Nucleus accumbens (tissue), 56 donors: Measurements from ENCODE around the gene SNX8.
"Not testable (repeated sequence)": the region's sequence is repeated elsewhere in the genome, so short reads cannot be mapped to it uniquely, and the experiment has no call there.

Experiments used
- DNase-seq, 56 donors: peaks; one replicate each; lab custom pipeline; 2025; lab: John Stamatoyannopoulos, UW

Gene SNX8

DNA sequence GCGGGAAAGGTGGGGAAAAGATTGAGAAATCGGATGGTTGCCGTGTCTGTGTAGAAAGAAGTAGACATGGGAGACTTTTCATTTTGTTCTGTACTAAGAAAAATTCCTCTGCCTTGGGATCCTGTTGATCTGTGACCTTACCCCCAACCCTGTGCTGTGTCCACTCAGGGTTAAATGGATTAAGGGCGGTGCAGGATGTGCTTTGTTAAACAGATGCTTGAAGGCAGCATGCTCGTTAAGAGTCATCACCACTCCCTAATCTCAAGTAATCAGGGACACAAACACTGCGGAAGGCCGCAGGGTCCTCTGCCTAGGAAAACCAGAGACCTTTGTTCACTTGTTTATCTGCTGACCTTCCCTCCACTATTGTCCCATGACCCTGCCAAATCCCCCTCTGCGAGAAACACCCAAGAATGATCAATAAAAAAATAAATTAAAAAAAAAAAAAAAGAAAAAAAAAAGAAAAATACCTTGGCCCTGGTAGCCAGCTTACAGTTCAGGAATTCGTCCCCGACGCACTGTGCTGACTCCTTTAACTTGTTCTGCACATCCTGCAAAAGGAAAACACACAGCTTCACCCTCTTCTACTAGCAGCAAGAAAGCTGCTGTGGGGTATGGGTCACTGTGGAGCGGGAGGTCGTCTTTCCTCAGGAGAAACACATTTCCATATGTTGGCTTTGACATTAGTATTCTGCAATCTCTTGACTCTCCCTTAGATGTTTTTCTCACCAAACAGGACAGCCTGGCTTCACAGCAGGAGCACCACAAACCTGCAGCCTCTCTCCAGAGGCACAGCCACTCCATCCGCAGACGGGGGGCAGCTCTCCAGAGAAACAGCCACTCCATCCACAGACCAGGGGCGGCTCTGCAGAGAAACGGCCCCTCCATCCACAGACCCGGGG is 44.9 kb downstream of the SNX8 start:
- not testable (repeated sequence) for DNase-seq

DNA sequence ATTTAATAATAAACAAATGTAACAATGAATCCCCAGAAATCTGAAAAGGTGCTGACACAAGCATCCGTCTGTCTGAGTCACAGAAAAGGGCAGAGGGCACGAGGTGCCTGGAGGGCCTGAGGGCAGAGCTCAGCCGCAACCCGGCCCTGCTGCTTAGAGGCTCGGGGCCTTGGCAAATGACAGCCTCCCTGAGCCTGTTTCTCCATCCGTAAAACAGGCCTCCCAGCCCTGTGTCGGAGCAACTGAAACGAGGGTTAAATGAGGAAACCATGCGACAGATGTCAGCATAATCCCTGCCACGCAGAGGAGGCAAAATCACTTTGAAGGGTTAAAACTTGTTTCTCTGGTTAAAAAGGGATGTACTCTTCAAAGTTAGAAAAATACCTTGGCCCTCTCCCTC is 47.3 kb downstream of the SNX8 start:
- no peak for DNase-seq

DNA sequence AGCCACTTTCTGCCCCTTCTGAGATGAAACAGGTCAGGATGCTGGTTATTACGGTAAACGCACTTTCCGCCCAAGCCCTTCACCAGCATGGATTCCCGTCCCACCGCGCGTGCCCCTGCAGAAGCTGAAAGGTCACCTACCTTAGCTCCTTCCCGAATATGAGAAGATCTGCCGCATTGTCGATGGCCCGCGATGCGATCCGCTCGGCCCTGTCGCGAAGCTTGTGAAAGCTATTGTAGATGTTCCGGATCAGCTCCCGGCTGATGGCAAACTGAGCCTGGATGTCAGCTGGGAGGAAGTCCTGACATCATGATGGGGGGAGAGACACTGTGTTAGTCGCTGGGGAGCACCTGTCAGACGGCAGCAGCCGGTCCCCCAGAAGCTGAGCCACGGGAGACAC is 50.1 kb downstream of the SNX8 start:
- no peak for DNase-seq

DNA sequence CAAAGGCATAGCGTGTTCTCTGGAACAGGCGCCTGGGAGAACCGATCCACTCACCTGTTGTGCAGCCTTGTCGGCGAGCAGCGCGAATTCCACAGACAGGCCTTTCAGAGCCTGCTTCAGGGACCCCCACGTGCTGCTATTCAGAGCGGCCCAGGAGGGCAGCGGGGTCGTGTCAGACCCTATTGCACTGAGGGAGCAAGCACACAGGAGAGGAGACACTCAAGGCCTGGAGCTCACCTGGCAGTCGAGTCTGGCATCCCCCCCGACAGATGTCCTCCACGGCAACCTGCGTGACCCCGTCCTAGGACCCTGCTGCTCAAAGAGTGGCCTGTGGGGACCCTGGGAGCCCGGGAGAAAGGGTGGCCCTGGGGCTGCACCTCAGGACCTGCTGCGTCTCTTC is 51.1 kb downstream of the SNX8 start:
- no peak for DNase-seq

DNA sequence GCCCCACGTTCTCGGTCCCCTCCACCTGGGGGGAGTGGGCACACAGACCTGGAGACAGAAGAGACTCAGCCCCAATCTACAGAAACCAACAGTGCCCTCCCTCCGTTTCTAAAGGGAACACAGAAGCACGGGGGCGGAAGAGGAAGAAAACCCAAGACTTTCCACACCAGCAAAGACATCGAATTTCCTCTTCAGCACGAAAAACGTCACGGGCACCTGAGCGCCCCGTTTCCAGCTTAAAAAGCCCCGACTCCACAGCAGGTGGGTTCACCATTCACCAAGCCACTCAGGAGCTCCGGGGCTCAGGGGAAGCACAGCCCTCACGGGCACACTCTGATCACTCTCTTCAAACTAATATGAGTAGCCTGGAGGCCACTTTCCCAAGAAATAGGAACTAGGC is 52.6 kb downstream of the SNX8 start:
- DNase-seq = peak in 2 of 56 donors; percentile 5 to 19

DNA sequence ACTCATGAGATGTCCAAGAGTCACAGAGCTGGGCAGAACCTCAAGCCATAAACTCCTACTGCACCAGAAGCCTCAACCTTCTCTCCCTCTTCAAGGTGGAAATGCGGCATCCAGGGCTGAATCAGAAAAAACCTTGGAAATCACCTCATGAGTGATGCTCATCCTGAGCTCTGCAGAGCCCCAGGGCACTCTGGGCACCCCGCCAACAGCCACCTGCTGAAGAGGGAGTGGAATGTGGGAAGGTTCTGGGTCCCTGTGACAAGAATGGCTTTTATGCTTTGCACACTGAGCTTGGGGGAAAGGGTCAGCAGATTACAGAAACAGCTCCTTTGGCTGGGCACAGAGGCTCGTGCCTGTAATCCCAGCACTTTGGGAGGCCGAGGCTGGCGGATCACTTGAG is 53.4 kb downstream of the SNX8 start:
- no peak for DNase-seq

DNA sequence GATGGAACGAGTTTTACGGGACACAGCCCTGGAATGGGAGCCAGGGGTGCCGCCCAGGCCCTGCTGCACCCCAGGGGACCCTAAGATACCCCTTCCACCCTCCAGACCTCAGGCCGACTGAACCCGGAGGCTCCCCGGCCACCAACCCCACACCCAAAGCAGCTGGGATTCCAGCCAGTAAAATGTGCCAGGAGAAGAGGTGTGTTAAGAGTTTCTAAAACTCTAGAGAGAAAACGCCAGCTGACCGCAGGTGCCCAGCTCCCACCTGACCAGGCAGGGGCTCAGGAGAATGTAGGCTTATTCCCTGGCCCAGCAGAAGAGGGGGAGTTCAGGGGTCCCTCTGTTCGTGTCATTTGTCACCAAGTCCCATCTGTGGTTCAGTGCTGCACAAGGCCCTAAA is 54.8 kb downstream of the SNX8 start:
- DNase-seq = no peak

DNA sequence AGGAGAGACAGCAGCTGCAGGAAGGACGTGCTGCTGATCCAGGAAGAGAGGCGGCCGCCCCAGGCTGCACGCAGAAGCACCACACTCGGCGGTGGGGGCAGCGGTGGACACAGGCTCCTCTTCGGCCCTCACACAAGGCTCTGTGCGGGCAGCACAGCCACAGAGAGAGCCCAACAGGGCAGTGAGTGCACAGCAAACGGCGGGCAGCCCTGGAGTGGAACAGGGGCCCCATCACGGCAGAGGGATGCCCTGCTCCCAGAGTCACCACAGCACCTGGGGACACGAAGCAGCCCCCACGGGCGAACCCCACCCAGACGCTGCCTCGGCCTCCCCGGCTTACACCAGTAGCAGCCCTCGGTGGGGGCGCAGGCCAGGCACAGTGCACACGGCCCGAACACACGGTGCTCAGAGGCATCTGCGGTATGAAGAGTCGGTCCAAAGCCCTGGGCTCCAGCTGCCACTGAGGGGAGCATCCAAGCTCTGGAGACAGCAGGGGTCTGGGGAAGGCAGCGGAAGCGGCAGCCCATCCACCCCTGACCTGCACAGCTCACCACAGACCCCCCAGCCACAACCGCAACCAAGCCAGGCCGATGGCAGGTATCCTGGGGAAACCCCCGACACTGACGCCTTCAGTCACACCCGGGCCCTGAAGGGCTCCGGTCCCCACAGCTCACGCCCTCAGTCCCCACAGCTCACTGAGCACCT is 55.4 kb downstream of the SNX8 start:
- no peak for DNase-seq

DNA sequence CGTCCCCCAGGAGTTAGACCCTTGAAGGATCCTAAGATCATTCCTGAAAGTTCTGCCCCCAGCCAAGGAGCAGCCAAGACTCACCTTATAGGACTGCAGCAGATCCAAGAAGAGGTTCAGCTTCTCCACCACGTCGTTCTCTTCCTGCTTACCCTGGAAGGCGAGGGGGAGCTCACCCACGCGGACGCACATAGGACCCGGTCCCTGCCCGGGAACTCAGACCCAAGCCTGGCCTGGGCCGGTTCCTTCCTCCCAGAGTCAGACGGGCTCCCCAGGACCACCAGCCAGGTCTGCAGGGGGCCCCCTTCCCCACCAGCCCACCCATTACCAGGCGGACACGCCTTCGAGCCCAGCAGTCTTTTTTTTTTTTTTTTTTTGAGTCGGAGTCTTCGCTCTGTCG is 56.6 kb downstream of the SNX8 start:
- DNase-seq = no peak

DNA sequence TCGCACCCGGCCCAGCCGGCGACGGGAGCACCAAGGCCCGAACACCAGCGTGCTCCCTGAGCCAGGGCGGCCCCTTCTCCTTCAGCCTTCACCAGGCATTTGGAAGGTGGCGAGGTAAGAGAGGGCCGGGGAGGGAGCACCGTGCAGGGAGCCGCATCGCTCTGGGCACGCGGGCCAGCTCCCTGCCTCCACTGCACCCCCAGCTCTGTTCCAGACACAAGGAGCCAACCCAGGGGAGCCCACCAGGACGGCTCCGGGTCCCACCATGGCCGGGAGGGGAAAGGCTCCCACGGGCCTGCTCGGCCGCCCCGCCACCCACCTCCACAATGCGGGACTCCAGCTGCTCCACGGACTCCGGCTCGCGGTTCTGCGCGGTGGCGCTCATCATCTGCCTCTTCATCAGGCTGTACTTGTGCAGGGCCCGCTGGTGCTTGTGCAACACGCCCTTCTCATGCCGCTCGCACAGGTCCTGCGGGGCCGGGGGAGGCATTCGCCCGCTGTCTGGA is 57.1 kb downstream of the SNX8 start:
- no peak for DNase-seq

DNA sequence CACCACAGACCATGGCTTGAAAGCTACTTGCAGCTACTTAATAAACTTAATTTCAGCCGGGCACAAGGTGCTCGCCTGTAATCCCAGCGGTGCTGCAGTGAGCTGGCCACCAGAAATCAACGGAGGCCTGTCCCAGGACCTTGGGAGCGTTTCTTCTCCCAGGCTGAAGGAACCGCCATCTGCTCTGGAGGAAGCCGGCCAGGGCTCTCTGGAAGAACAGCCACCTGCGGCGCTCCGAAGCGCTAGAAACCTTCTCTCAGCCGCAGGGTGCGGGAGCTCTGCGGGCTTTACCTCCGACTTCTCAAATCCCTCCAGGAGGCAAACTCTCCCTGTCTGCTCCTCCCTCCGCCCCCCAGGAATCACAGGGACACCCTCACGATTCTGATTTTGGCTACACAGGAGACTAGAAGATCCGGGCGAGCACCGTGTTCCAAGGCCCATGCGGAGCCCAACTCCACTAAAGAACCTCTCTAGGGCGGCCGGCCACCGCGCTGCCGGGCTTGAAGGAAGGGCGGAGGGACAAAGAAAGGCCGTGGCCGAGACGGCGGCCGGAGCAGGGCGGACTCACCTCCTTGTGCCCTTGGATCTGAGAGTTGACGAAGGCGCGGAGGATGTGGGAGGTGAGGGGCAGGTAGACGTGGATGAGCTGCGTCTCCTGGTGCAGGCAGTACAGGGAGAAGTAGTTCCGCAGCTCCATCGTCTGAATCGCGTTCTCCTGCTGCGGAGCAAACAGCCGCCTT is 57.8 kb downstream of the SNX8 start:
- DNase-seq = no peak

DNA sequence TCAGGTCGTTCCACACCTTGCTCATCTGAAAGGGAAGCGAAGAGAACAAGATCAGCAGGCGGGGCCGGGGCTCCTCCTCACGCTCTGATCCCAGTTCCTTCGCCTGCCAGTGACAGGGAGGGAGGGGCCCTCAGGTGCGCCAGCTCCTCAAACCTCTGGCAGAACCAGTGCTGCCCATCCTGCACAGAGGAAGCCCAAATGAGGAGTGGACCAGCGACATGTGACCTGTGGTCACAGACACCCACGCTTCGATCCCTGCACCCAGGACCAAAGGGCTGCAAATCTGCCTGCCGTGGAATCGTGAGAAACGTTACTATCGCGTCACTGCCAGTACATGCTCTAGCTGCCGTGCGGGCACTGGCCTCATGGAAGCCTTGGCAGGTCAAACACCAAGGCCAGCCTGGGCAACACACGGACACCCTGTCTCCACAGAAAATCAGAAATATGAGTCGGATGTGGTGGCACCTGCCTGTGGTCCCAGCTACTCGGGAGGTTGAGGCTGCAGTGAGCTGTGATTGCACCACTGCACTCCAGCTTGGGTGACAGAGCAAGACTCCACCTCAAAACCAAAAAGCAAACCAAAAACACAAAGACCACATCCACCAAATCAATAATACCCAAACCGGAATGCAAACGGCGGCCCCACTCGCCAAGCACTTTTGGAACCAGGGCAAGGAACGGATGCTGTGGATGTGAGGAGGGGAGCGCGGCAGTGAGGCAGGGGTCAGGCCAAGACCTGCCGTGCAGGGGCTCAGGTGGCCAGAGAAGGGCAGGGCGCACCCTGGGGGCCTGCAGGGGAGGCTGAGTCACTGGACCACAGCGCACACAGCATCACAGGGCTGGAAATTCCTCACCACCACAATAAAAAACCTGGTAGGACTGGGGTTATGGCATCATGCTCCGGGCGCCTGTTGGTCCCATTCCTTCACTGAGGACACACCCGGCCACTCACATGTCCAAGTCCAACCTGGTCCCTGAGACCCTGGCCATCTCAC is 58.8 kb downstream of the SNX8 start:
- DNase-seq = no peak

DNA sequence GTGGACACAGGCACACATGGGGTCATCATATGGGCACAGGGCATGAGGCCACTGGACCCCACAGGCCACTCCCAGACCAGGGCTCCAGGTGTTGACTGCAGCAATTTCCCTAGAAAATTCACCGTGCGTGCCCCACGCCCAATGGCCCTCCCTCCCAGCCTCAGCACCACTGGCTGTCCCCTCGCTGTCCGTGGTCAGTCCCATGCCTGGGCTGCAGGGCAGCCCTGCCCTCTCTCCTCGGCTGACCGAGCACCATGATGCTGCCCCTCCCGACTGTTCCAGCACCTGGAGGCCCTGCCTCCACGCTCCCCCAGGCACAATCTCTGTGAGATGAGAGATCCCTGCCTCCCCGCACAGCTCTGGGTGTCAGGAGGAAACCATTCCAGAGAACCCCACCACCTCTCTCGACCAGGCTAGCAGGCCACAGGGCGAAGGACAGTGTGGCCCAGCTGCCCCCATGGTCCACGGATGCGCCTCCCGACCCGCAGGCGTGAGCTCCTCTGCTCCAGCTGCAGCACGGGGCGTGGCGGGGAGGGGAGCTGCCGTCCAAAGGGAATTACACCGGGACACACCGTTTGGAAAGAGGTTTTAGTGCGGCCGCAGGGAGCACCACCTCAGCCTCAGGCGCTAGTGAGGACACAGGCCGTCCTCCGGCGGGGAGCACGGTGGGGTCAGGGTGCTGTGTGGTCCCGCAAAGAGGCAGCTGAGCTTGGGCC is 59.7 kb downstream of the SNX8 start:
- DNase-seq = no peak

DNA sequence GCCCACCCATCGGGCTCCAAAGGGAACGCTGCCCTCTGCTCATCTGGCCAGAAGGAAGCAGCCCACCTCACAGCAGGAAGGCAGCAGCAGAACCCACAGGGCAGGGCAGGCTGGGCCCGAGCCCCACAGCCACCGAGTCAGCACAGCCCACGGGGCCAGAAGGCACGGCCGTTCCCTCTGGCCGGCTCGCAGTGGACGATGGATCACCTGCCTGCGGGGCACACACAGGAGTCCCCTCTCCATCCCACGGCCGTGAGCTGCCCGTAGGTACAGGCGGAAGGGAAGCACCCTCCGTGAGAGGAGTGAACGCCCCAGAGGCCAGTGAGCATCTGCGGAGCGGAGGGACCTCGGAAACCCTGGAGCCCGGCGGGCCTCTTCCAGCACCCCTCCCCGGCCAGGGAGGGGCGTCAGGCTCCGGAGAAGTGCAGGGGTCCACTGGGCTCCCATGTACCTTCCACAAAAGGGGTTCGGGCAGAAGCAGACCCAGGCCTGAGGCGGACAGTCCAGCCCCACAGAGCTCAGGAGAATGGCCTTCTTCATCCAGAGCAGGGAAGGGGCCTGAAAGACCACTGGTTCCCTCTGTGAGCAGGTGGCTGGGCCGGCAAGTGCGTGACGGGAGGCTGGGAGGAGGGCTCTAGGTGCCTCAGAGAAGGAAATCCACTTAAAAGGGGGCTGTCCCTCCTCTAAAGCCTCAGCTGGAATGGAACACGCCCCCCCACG is 60.6 kb downstream of the SNX8 start:
- DNase-seq = no peak

DNA sequence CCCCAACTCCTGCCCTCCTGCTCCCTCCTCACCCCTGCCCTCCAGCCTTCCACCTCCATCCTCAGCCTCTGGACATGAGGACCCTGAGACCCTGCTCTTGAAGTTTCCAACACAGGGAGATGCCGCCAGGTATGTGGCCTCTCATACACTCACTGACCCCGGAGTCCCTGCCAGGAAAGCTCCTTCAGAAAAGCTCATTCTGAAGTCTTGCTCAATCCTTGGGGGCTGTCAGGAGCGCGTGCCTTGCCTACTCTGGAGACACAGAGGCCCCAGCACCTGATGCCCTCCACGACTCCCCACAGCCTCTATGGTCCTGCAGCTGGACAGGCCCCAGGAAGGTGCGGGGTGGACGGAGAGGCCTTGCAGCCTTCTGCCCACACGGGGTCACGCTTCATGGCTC is 61.2 kb downstream of the SNX8 start:
- DNase-seq = no peak

DNA sequence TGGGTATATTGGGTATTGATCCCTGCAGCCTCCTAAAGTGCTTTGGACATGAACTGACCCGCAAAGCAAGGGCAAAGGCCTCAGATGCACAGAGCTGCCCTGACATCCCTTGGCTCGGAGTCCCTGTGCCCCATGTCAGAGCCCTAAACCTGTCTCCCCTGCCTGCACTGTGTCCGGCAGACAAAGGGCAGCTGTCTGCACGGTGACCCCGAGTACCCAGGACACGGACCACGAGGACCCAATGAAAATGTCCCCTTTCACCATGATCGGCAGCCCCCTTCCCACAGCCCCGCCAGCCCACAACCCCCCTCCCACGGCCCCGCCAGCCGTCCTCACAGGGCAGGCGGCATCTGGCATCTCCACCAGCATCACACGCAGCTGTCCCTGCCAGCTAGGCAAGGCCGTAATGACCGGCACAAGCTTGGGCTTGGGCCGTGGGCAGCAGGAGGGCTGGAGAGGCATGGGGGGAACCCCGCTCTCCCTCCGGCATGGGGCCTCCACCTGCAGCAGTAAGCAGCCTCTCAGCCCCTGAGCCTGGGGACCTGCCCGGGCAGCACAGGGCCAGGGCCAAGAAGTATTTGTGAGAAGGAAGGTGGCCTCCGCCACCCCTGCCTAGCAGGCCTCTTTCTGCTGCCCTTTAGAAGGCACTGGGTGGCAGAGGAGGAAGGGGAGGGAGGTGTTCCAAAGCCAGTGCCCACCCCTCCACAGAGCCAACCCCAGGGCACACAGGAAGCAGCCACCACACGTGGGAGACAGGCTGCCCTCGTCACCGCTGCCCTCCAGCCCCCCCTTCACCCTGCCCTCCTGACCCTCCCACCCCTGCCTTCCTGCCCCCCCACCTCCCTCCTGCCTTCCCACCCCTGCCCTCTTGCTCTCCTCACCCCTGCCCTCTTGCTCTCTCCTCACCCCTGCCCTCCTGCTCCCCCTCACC is 62.1 kb downstream of the SNX8 start:
- DNase-seq = peak in 2 of 56 donors; percentile 6 to 30

DNA sequence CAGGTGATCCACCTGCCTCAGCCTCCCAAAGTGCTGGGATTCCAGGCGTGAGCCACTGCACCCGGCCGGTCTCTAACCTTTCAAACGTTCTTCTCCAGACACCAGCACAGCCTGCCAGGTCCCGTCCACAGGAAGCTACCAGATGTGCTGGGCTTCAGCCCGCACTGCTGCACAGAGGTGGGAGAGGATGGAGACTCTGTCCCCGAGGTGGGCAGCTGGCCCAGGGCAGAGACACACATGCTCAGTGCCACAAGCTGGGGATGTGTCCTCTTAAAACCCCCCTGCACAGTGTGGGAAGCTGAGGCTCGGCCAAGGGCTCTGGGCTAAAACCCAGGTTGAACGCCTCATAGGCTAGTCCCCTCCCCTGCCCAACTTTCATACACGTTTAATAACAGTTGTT is 62.9 kb downstream of the SNX8 start:
- no peak for DNase-seq
